HG02981 (cell line): ENCODE measurements around the gene ABCG1.

Experiments used
- ATAC-seq: cut with Tn5 transposase; IDR thresholded peaks from one replicate; pipeline ENCODE4 v1.9.1; 2021; ENCODE audit warnings: mild to moderate bottlenecking, moderate library complexity; ENCODE audit not compliant: unreplicated experiment

ABCG1 gene

DNA sequence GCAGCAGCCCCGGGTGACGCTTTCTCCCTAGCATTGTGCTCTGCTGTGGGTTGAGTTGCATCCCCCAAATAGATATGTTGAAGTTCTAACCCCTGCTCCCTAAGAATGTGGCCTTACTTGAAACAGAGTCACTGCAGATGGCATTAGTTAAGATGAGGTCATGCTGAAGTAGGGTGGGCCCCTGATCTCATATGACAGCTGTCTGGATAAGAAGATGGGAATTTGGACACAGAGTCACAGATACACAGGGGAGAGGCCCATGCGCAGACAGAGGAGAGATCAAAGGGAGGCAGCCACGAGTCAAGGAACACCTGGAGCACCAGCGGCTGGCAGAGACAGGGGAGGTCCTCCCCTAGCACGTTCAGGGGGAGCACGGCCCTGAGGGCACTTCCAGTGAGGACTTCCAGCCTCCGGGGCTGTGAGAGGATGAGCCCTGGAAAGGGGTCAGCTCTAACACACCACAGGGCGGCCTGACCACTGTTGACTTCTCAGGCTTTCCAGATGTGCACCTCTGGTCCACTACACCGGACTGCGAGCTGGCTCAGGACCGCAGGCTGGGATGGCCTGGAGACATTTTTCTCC is 46.4 kb downstream of the ABCG1 start:
- ATAC-seq: no peak

GRCh38 chr21:42266971-42267556 is 48.1 kb downstream of the ABCG1 start:
- no peak for ATAC-seq

- no peak for ATAC-seq
These were observed 50.4 kb downstream of the ABCG1 start for GRCh38 chr21:42269386-42269785.

- no peak for ATAC-seq
These were observed 52.1 kb downstream of the ABCG1 start for GRCh38 chr21:42271065-42271464.

DNA sequence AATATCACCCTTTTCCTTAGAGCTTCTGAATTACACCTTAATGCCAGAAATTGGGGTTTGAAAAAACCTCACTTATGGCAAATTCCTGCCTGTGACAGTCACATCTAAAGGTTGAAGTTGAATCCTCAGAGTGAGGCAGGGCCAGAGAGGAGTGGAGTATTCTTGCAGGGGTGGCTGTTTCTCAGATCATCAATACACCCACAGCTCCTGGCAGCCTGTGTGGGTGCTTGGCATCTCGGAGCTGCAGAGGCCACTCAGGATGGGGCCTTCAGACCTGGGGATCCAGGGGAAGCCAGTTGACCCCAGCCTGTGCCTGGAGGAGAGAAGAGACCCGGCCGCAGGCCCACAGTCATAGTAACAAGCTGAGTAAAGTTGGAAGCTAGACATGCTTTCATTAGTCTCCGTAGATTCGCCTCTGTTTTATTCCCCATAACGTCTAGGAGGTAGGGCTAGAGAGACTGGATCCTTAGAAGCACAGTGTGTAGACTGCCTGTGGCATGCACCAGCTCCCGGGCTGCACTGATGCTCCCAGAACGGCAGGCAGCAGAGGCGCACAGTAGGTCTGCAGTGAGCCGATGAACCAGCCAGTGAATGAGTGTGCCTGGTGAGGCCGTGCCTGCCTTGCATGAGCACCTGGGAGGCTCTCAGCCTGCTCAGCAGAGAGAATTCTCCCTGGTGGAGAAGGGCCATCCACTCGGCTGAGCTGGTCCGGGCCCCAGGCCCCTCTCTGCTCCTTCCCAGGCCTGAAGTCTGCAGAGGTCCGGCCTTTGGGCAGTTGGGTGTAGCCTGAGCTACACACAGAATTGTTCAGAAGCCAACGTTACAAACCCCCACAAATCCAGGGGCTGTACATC is 53.4 kb downstream of the ABCG1 start:
- ATAC-seq: no peak

DNA sequence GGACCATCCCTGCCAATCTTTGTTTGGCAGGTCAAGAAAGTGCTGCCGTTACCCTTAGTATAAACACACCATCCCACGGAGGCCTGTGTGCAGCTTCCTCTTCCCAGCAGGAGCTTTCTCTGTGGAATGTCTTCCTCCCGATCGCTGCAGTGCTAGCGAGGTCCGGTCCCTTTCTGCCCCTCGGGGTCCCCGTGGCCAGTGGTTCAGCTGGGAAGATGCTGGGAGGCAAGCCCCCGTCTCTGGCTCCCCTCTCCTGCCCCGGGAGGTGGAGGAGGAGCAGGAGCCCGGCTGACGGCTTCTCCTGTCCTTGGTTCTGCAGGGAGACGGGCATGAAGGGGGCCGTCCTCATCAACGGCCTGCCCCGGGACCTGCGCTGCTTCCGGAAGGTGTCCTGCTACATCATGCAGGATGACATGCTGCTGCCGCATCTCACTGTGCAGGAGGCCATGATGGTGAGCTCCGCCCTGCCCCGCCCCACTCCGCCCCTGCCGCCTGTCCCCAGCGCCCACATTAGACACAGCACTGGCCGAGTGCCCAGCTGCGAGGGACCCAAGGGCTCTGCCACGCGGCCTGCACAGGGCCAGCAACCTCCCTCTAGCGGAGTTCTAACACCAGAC is 54.2 kb downstream of the ABCG1 start:
- no peak for ATAC-seq

DNA sequence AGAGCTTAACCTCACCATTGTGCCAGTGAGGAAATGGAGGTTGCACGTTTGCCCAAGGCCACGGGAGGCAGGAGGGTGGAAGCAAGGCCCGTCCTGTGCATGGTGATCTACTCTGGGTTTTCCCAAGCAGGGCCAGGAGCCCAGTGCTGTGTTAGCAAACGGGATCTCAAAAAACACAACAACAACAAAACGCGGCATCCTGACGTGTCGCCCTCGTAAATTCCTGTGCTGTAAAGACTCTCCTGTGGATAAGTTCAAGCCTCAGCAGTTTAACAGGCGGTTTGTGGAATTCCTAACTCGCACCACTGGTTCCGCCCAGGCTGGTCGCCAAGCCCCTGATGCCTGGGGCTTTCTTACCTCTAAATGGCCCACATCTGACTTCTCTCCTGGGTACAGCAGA is 57.1 kb downstream of the ABCG1 start:
- no peak for ATAC-seq

DNA sequence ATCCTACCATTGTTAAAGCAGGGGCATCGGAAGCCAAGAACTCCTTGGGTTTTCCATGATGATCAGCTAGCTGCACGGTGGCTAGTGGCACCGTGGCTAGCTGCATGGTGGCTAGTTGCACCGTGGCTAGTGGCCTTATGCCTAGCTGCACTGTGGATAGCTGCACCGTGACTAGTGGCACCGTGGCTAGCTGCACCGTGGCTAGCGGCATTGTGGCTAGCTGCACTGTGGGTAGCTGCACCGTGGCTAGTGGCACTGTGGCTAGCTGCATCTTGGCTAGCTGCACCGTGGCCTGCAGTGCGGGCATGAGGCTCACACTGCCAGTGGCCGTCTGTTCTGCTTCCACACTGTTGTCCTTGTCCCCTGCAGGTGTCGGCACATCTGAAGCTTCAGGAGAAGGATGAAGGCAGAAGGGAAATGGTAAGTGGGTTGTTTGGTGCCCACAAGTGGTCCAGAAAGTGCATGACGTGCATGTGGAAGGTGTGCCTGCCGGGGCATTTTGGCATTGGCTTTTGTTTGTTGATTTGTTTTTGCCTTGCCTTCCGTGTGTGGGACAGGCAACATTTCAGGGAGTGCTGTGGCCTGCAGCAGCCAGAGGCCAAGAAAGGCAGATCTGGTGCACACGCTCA is 57.7 kb downstream of the ABCG1 start:
- ATAC-seq: no peak

- no peak for ATAC-seq
These were observed 58.7 kb downstream of the ABCG1 start for GRCh38 chr21:42277593-42277992.

GRCh38 chr21:42278451-42279149 is 59.7 kb downstream of the ABCG1 start:
- no peak for ATAC-seq

DNA sequence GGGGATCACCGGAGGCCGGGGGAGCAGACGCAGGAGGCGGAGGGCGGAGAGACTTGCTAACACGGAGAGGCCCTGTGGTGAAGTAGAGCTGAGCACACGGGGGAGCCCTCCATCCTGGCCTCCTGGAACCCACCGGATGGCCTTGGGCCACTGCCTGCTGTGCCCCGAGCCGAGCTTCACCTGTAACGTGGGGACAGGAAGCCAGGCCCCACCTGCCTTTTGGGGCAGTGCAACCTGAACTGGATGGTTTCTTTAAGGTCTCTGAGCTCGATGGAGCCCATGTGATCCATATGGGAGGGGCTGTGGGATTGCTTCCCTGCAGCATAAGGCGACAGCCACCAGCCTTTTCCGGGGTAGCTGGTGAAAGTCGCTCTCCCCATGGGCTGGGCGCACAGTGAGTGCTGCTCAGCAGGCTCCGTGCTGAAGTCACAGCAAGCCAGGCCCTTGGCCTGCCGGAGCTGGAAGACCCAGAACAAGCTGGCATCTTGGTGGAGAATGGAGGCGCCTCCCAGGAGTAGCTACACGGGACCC is 60.5 kb downstream of the ABCG1 start:
- ATAC-seq: no peak

GRCh38 chr21:42279888-42280287 is 60.9 kb downstream of the ABCG1 start:
- ATAC-seq: no peak

- ATAC-seq: no peak
These were observed 61.6 kb downstream of the ABCG1 start for GRCh38 chr21:42280356-42281180.

DNA sequence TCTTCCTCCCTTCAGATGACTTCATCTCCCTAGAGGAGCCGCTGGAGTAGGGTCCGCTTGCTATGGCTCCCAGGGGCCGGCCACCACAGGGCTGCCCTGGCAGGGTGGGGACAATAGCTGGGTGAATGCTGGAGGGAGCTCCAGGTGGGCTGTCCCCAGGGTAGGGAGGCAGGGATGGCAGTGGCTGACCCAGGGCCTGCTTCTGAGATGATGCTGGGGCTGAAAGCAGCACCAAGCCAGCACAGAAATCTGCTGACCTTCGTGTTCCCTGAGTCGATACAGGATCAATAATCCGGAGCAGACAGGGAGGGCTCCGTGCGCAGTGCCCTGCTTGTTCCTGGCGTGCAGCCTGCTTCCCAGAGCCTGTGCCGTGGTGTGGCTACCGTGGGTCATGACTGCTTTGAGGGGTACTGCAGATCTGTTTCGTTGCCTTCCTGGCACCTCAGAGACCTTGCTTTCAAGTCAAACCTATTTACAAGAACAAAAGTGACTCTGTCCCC is 62.3 kb downstream of the ABCG1 start:
- no peak for ATAC-seq

DNA sequence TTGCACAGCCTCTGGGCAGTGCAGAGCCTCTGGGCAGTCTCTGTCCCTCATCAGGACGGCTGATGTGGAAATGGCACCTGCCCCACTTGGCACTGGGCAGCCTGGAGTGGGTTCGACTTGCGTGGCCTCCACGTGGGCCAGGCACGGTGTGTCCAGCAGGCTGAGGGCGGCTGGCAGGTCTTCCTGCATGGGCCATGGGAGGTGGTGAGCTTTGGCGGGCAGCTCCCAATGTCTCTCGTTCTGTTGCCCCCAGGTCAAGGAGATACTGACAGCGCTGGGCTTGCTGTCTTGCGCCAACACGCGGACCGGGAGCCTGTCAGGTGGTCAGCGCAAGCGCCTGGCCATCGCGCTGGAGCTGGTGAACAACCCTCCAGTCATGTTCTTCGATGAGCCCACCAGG is 63.1 kb downstream of the ABCG1 start:
- no peak for ATAC-seq

DNA sequence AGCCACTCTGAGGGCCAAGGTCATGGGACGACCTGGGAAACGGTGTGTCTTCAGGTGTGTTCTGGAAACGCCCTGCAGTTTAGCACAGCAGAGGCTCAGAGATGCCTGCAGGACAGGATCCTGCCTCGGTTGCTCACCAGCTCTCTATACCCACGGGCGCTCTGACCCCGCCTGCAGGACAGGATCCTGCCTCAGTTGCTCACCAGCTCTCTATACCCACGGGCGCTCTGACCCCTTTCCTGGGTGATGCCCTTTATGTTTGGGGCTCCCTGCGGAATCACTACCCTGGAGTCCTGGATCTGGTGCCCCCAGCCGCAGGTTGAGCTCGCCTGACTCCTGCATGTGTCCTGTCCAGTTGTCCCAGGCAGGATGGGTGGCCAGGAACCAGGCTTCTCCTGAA is 63.8 kb downstream of the ABCG1 start:
- ATAC-seq: no peak

DNA sequence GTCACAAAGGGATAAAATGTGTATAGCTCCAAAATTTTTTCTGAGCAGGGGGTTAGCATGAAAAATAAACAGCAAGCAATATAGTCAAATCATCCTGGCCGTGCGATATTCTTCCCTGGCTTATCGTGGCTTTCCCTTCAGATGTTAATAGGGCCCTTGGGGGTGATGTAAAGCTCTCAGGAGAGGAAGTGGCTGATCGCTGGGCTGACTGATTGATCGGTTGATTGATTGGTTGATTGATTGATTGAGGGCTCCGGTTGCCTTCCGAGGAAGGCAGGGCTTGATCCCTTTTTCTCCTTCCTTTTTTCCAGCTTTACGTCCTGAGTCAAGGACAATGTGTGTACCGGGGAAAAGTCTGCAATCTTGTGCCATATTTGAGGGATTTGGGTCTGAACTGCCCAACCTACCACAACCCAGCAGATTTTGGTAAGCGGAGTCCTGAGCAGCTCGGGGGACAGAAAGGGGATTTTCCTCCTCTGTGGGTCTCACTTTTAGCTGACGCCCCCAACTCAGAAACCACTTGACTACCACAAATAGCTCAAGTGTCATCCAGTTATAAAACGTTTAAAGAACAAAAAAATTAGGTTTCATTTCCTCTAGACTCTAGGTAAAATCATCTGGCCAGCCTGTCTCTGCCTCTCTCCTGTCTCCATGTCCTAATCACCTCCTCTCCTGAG is 66.8 kb downstream of the ABCG1 start:
- no peak for ATAC-seq

DNA sequence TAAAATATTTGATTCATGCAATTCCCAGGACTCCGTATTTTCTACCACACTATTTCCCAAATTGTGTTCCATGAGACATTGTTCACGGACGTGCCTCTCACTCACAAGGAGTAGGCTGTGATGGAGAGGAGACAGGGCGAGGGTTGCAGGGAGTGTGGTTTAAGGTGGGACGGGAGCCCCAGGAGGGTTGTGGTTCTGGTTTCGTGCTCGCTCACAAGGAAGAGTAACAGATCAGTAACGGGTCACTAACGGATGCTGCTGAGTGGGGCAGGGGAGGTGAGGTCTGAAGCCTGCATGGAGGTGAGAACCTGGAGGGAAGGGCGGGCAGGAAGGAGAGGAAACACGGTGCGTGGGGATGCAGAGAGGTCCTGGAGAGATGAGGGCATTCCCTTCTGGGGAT is 67.5 kb downstream of the ABCG1 start:
- ATAC-seq: no peak
